H9 (cell line): ENCODE data around the gene LY6G5B. TPM values are rescaled to one million over a fixed set of nuclear protein-coding genes. Genes with fewer than 3 reads are reported as not detected.

Source experiments
- DNase-seq: peaks from one replicate; pipeline ENCODE4 v3.0.0-alpha.2; 2017
- H2AFZ ChIP-seq: one replicate; pipeline ENCODE4 v1.6.1; 2013; ENCODE audit warnings: mild to moderate bottlenecking, low read length, control low read depth, moderate library complexity
- H2AK5ac ChIP-seq: 2 replicates; pipeline ENCODE4 v1.6.1; 2013; ENCODE audit warnings: low read length, control low read depth, mixed read lengths; ENCODE audit not compliant: insufficient read length
- H2BK120ac ChIP-seq: one replicate; pipeline ENCODE4 v1.6.1; 2013; ENCODE audit warnings: low read depth, mild to moderate bottlenecking, low read length, control low read depth, inconsistent platforms; ENCODE audit not compliant: poor library complexity, severe bottlenecking
- H2BK12ac ChIP-seq: 2 replicates; pipeline ENCODE4 v1.6.1; 2013; ENCODE audit warnings: low read length, control low read depth, mixed read lengths, low read depth; ENCODE audit not compliant: insufficient read length
- H2BK15ac ChIP-seq: 2 replicates; pipeline ENCODE4 v1.6.1; 2013; ENCODE audit warnings: low read depth, low read length, control low read depth
- H2BK20ac ChIP-seq: one replicate; pipeline ENCODE4 v1.6.1; 2013; ENCODE audit warnings: low read depth, mild to moderate bottlenecking, low read length, control low read depth, inconsistent platforms; ENCODE audit not compliant: poor library complexity, severe bottlenecking
- H2BK5ac ChIP-seq: 2 replicates; pipeline ENCODE4 v1.6.1; 2013; ENCODE audit warnings: low read length, control low read depth, mixed read lengths; ENCODE audit not compliant: insufficient read length
- H3K14ac ChIP-seq: 2 replicates; pipeline ENCODE4 v1.6.1; 2013; ENCODE audit warnings: low read length, control low read depth; ENCODE audit not compliant: insufficient read depth
- H3K18ac ChIP-seq: 2 replicates; pipeline ENCODE4 v1.6.1; 2013; ENCODE audit warnings: low read depth, mild to moderate bottlenecking, mixed read lengths, low read length, control low read depth; ENCODE audit not compliant: insufficient read length
- H3K23ac ChIP-seq: 2 replicates; pipeline ENCODE4 v1.6.1; 2013; ENCODE audit warnings: low read length, control low read depth, mixed read lengths, low read depth; ENCODE audit not compliant: insufficient read length
- H3K23me2 ChIP-seq: 2 replicates; pipeline ENCODE4 v1.6.1; 2013; ENCODE audit warnings: low read depth, mild to moderate bottlenecking, mixed read lengths, low read length, control low read depth; ENCODE audit not compliant: insufficient read length, poor library complexity, severe bottlenecking
- H3K27ac ChIP-seq: 2 replicates; pipeline ENCODE4 v1.5.1; 2013; ENCODE audit warnings: low read length, control low read depth, mixed read lengths, low read depth; ENCODE audit not compliant: insufficient read length
- H3K27me3 ChIP-seq: 2 replicates; pipeline ENCODE4 v1.6.1; 2013; ENCODE audit warnings: low read length, control low read depth, inconsistent platforms; ENCODE audit not compliant: insufficient read depth
- H3K4ac ChIP-seq: 2 replicates; pipeline ENCODE4 v1.6.1; 2013; ENCODE audit warnings: low read depth, mild to moderate bottlenecking, control low read depth, inconsistent platforms, low read length, moderate library complexity
- H3K4me1 ChIP-seq: 2 replicates; pipeline ENCODE4 v1.6.1; 2013; ENCODE audit warnings: low read length, control low read depth, inconsistent platforms; ENCODE audit not compliant: insufficient read depth
- H3K4me2 ChIP-seq: 2 replicates; pipeline ENCODE4 v1.6.1; 2013; ENCODE audit warnings: low read length, control low read depth, mixed read lengths; ENCODE audit not compliant: insufficient read length, insufficient read depth
- H3K56ac ChIP-seq: 2 replicates; pipeline ENCODE4 v1.6.1; 2013; ENCODE audit warnings: low read depth, mild to moderate bottlenecking, mixed read lengths, low read length, control low read depth; ENCODE audit not compliant: insufficient read length
- H3K79me1 ChIP-seq: 2 replicates; pipeline ENCODE4 v1.6.1; 2013; ENCODE audit warnings: low read depth, mild to moderate bottlenecking, moderate library complexity, low read length, control low read depth, inconsistent platforms; ENCODE audit not compliant: insufficient read depth, poor library complexity, severe bottlenecking
- H3K79me2 ChIP-seq: 2 replicates; pipeline ENCODE4 v1.6.1; 2013; ENCODE audit warnings: low read length, control low read depth, inconsistent platforms; ENCODE audit not compliant: insufficient read depth
- H3K9ac ChIP-seq: 2 replicates; pipeline ENCODE4 v1.6.1; 2013; ENCODE audit warnings: low read length, control low read depth, mixed read lengths; ENCODE audit not compliant: insufficient read length; ENCODE audit errors: extremely low read depth
- H3K9me3 ChIP-seq: one replicate; pipeline ENCODE4 v1.6.1; 2013; ENCODE audit warnings: low read depth, low read length, inconsistent platforms; ENCODE audit not compliant: control insufficient read depth
- H3T11ph ChIP-seq: one replicate; pipeline ENCODE4 v1.6.1; 2013; ENCODE audit warnings: mild to moderate bottlenecking, low read length, control low read depth, inconsistent platforms
- H4K20me1 ChIP-seq: one replicate; pipeline ENCODE4 v1.6.1; 2013; ENCODE audit not compliant: control insufficient read depth, insufficient read length, insufficient read depth
- H4K5ac ChIP-seq: 2 replicates; pipeline ENCODE4 v1.6.1; 2013; ENCODE audit warnings: low read depth, mild to moderate bottlenecking, mixed read lengths, low read length, control low read depth; ENCODE audit not compliant: insufficient read length
- H4K8ac ChIP-seq: replicated peaks from 2 replicates; pipeline ENCODE4 v1.6.1; 2013; ENCODE audit warnings: low read length, control low read depth, mixed read lengths, low read depth; ENCODE audit not compliant: insufficient read length
- H4K91ac ChIP-seq: 2 replicates; pipeline ENCODE4 v1.6.1; 2013; ENCODE audit warnings: low read depth, mild to moderate bottlenecking, moderate library complexity, mixed read lengths, low read length, control low read depth; ENCODE audit not compliant: insufficient read length
- H3K27ac Mint-ChIP-seq, 3 experiments: 2 replicates in 2 of 3; 3 replicates in 1 of 3; pipeline ENCODE4 v1.8.0; 2020 to 2021; ENCODE audit warnings: mixed read lengths in 3 of 3, mild to moderate bottlenecking in 1 of 3, moderate library complexity in 1 of 3
- H3K27me3 Mint-ChIP-seq: 2 replicates; pipeline ENCODE4 v1.8.0; 2021; ENCODE audit warnings: low read depth, mild to moderate bottlenecking, moderate library complexity, mixed read lengths
- H3K36me3 Mint-ChIP-seq, 3 experiments: 2 replicates in 2 of 3; 3 replicates in 1 of 3; pipeline ENCODE4 v1.8.0; 2020 to 2021; ENCODE audit warnings: low read depth in 3 of 3, mixed read lengths in 3 of 3; ENCODE audit not compliant: insufficient read depth in 1 of 3
- H3K4me1 Mint-ChIP-seq, 2 experiments: 2 replicates each; pipeline ENCODE4 v1.8.0; 2020; ENCODE audit warnings: mixed read lengths in 2 of 2
- H3K4me3 Mint-ChIP-seq, 2 experiments: 2 replicates in 1 of 2; 3 replicates in 1 of 2; pipeline ENCODE4 v1.8.0; 2020 to 2021; ENCODE audit warnings: mild to moderate bottlenecking in 2 of 2, mixed read lengths in 2 of 2, moderate library complexity in 1 of 2
- H3K9me3 Mint-ChIP-seq, 2 experiments: 2 replicates in 1 of 2; 3 replicates in 1 of 2; pipeline ENCODE4 v1.8.0; 2020; ENCODE audit warnings: mild to moderate bottlenecking in 2 of 2, mixed read lengths in 2 of 2, moderate library complexity in 1 of 2
- CTCF ChIP-seq: fragments of 200-600 bp; sonication (generic); conservative IDR thresholded peaks from 3 replicates; pipeline ENCODE4 v1.8.0; 2021; ENCODE audit warnings: antibody characterized with exemption, mild to moderate bottlenecking
- WGBS: extraction: QIAGEN DNeasy Blood & Tissue Kit; methylation state at CpG from one replicate; pipeline ENCODE4 v1.1.7; 2013; ENCODE audit warnings: missing lambda C conversion rate, low lambda C conversion rate, mixed read lengths; ENCODE audit not compliant: insufficient read length; ENCODE audit errors: extremely low coverage; 5-methylcytosine and 5-hydroxymethylcytosine counted together
- total RNA-seq: library from RNA; stranded (reverse); gene quantifications from 2 replicates; pipeline ENCODE4 v1.2.1, GENCODE V29; 2021

LY6G5B gene
- total RNA-seq, 1 experiment from 2014 or later, result 21.6 TPM

GRCh38 chr6:31681135-31681671 lies 11.4 kb downstream of the LY6G5B start:
- H2BK15ac ChIP-seq, result no peak overlapping the region
- no peak overlapping the region for H2BK12ac ChIP-seq
- no peaks in the 10 kb centered on the region for H3K79me1 ChIP-seq
- H3K9me3 ChIP-seq, result no peaks in the 10 kb centered on the region
- H3K27me3 ChIP-seq, result no peaks in the 10 kb centered on the region; the same call in 1 of the 2 replicates
- H3T11ph ChIP-seq, result no peak overlapping the region
- H3K18ac ChIP-seq, result peak overlapping the region; percentile 44
- H2BK120ac ChIP-seq, result no peak overlapping the region
- H4K91ac ChIP-seq, result no peak overlapping the region
- H2AFZ ChIP-seq, result no peak overlapping the region
- H3K4me1 ChIP-seq, result no peaks in the 10 kb centered on the region
- WGBS, result no CpG with 5 or more reads among the region's 40 CpGs
- no peaks in the 10 kb centered on the region for H4K20me1 ChIP-seq
- peak overlapping the region; percentile 26; the same call in 1 of the 2 replicates for H3K14ac ChIP-seq
- H3K4me1 Mint-ChIP-seq, result peaks cover 20 to 25% of the 10 kb centered on the region in 2 experiments
- H3K79me2 ChIP-seq, result no peaks in the 10 kb centered on the region
- H3K23ac ChIP-seq, result no peak overlapping the region
- no peak overlapping the region for H3K56ac ChIP-seq
- peak overlapping the region in 1 of 3 experiments; percentile 57; a peak in 1 of 7 replicates for H3K27ac Mint-ChIP-seq
- no peaks in the 10 kb centered on the region; a peak in 3 of 5 replicates for H3K9me3 Mint-ChIP-seq
- no peak overlapping the region for H2BK20ac ChIP-seq
- H3K27me3 Mint-ChIP-seq, result peaks cover 29% of the 10 kb centered on the region
- no peak overlapping the region for H4K8ac ChIP-seq
- peak; percentile 56 for DNase-seq
- H3K27ac ChIP-seq, result no peak overlapping the region
- H2BK5ac ChIP-seq, result no peak overlapping the region
- H4K5ac ChIP-seq, result no peak overlapping the region
- peaks cover under 1 to 8% (median 2%) of the 10 kb centered on the region in 3 experiments for H3K36me3 Mint-ChIP-seq
- no peak overlapping the region for H2AK5ac ChIP-seq
- H3K4me3 Mint-ChIP-seq, result peak overlapping the region; percentile 76 to 89
- H3K9ac ChIP-seq, result no peak overlapping the region
- no peak overlapping the region for H3K4ac ChIP-seq
- TF ChIP-seq CTCF, result no peak
- peak overlapping the region; percentile 92 for H3K4me2 ChIP-seq
- peaks cover 18% of the 10 kb centered on the region for H3K23me2 ChIP-seq
